GM06990 (cell line): ENCODE data around the gene DGAT2.

Experiments
- DNase-seq: peaks from one replicate; pipeline ENCODE4 v3.0.0-alpha.2; 2011; ENCODE audit not compliant: insufficient read length; ENCODE audit errors: extremely low read depth
- H3K27me3 ChIP-seq: replicated peaks from 2 replicates; pipeline ENCODE4 v1.6.0; 2011; ENCODE audit warnings: low read length; ENCODE audit not compliant: control insufficient read depth, insufficient read depth
- H3K36me3 ChIP-seq: 2 replicates; pipeline ENCODE4 v1.5.1; 2011; ENCODE audit warnings: low read length; ENCODE audit not compliant: control insufficient read depth, insufficient read depth
- H3K4me3 ChIP-seq: replicated peaks from 2 replicates; pipeline ENCODE4 v1.5.1; 2011; ENCODE audit warnings: low read depth, mild to moderate bottlenecking, control low read depth, low read length
- TF ChIP-seq, protein P1 (sequence below): IDR thresholded peaks from 2 replicates; pipeline ENCODE4 v1.5.1; 2011; ENCODE audit warnings: low read length, control low read depth, mild to moderate bottlenecking, inconsistent platforms; ENCODE audit not compliant: insufficient read depth, poor library complexity, severe bottlenecking

The DGAT2 gene

DNA sequence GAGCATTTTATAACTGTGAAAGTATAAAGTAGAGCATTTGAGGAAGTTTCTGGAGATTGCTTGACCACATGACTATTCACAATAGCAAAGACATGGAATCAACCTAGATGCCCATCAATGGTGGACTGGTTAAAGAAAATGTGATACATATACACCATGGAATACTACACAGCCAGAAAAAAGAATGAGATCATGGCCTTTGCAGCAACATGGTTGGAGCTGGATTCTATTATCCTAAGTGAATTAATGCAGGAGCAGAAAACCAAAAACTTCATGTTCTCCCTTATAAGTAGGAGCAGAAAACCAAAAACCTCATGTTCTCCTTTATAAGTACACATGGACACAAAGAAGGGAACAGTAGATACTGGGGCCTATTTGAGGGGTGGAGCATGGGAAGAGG is 76.7 kb downstream of the DGAT2 start:
- H3K27me3 ChIP-seq = no peaks in the 10 kb centered on the region
- H3K4me3 ChIP-seq = no peak overlapping the region
- no peak for DNase-seq
- H3K36me3 ChIP-seq = no peaks in the 10 kb centered on the region; the same call in 1 of the 2 replicates
- TF ChIP-seq, protein P1, sequence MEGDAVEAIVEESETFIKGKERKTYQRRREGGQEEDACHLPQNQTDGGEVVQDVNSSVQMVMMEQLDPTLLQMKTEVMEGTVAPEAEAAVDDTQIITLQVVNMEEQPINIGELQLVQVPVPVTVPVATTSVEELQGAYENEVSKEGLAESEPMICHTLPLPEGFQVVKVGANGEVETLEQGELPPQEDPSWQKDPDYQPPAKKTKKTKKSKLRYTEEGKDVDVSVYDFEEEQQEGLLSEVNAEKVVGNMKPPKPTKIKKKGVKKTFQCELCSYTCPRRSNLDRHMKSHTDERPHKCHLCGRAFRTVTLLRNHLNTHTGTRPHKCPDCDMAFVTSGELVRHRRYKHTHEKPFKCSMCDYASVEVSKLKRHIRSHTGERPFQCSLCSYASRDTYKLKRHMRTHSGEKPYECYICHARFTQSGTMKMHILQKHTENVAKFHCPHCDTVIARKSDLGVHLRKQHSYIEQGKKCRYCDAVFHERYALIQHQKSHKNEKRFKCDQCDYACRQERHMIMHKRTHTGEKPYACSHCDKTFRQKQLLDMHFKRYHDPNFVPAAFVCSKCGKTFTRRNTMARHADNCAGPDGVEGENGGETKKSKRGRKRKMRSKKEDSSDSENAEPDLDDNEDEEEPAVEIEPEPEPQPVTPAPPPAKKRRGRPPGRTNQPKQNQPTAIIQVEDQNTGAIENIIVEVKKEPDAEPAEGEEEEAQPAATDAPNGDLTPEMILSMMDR = no peak

- Histone ChIP-seq H3K27me3 (no peaks in the 10 kb centered on the region), H3K4me3 (no peak overlapping the region), H3K36me3 (peaks cover 2% of the 10 kb centered on the region; the same call in 1 of the 2 replicates)
- TF ChIP-seq, protein P1 = no peak
- DNase-seq = no peak
These were observed 81.3 kb downstream of the DGAT2 start for GRCh38 chr11:75849894-75850293.

DNA sequence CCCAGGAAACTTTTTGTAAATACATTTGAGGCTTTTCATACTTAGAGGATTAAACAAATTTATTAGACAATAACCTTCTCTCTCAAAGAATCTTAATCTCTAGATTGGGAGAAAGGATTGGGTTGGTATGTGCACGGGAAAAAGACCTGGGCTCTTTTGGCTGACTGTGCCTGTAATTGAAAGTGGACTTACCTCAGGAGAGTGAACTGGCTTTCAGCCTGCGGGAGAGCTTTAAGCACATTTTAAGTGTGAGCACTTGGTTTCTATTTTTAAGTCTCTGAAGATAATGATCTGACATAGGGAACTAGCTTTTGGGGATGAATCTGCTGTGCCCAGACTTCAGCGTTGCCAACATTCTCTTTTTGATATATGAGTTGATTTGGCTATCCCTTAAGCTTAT is 82.2 kb downstream of the DGAT2 start:
- H3K36me3 ChIP-seq = peaks cover 4% of the 10 kb centered on the region
- TF ChIP-seq, protein P1 = no peak
- DNase-seq = no peak
- H3K4me3 ChIP-seq = no peak overlapping the region
- H3K27me3 ChIP-seq = no peaks in the 10 kb centered on the region
